ENCODE results near the gene ABCC9.
"Not testable (repeated sequence)": the region's sequence is repeated elsewhere in the genome, so short reads cannot be mapped to it uniquely, and the experiment has no call there.

The ABCC9 gene

GRCh38 chr12:21933656-21934055 is 7.6 kb downstream of the ABCC9 start:
- DNase-seq (ENCODE audit: low spot score), result no peak

- not testable (repeated sequence) for DNase-seq (ENCODE audit: low spot score)
These were observed 11.3 kb downstream of the ABCC9 start for GRCh38 chr12:21929972-21930371.

- no peak for DNase-seq (ENCODE audit: low spot score)
These were observed 15.8 kb downstream of the ABCC9 start for GRCh38 chr12:21925296-21925913.

- DNase-seq (ENCODE audit: low spot score), result no peak
These were observed 19.8 kb downstream of the ABCC9 start for GRCh38 chr12:21921436-21921835.

GRCh38 chr12:21918456-21918855 is 22.8 kb downstream of the ABCC9 start:
- DNase-seq (ENCODE audit: low spot score), result no peak

- DNase-seq (ENCODE audit: low spot score), result no peak
These were observed 27.4 kb downstream of the ABCC9 start for GRCh38 chr12:21913823-21914222.

GRCh38 chr12:21912318-21912717 is 28.9 kb downstream of the ABCC9 start:
- no peak for DNase-seq (ENCODE audit: low spot score)

GRCh38 chr12:21911832-21912231 is 29.4 kb downstream of the ABCC9 start:
- no peak for DNase-seq (ENCODE audit: low spot score)

- DNase-seq (ENCODE audit: low spot score), result no peak
These were observed 30.6 kb downstream of the ABCC9 start for GRCh38 chr12:21910657-21911056.

- DNase-seq (ENCODE audit: low spot score), result no peak
These were observed 33.0 kb downstream of the ABCC9 start for GRCh38 chr12:21907948-21908837.

GRCh38 chr12:21906919-21907493 is 34.2 kb downstream of the ABCC9 start:
- DNase-seq (ENCODE audit: low spot score), result no peak

- DNase-seq (ENCODE audit: low spot score), result not testable (repeated sequence)
These were observed 41.7 kb downstream of the ABCC9 start for GRCh38 chr12:21899532-21899931.

GRCh38 chr12:21895651-21896050 is 45.6 kb downstream of the ABCC9 start:
- DNase-seq (ENCODE audit: low spot score), result no peak

GRCh38 chr12:21894792-21895595 is 46.2 kb downstream of the ABCC9 start:
- no peak for DNase-seq (ENCODE audit: low spot score)

GRCh38 chr12:21893924-21894323 is 47.3 kb downstream of the ABCC9 start:
- DNase-seq (ENCODE audit: low spot score), result no peak

GRCh38 chr12:21892341-21892740 is 48.9 kb downstream of the ABCC9 start:
- no peak for DNase-seq (ENCODE audit: low spot score)

- DNase-seq (ENCODE audit: low spot score), result no peak
These were observed 49.4 kb downstream of the ABCC9 start for GRCh38 chr12:21891751-21892217.

GRCh38 chr12:21888276-21888863 is 52.9 kb downstream of the ABCC9 start:
- DNase-seq (ENCODE audit: low spot score), result no peak

- DNase-seq (ENCODE audit: low spot score), result no peak
These were observed 56.3 kb downstream of the ABCC9 start for GRCh38 chr12:21884936-21885335.

GRCh38 chr12:21882635-21883034 is 58.6 kb downstream of the ABCC9 start:
- DNase-seq (ENCODE audit: low spot score), result no peak

GRCh38 chr12:21881965-21882364 is 59.3 kb downstream of the ABCC9 start:
- DNase-seq (ENCODE audit: low spot score), result no peak

GRCh38 chr12:21879312-21879711 is 61.9 kb downstream of the ABCC9 start:
- DNase-seq (ENCODE audit: low spot score), result no peak
